CMK (cell line): ENCODE results near the gene SLC30A2.
A peak's percentile ranks its signal among the peaks of the same experiment; 100 is the strongest.
"Not testable (repeated sequence)": the region's sequence is repeated elsewhere in the genome, so short reads cannot be mapped to it uniquely, and the experiment has no call there.

ENCODE experiments used
- DNase-seq: peaks from one replicate; pipeline ENCODE4 v3.0.0-alpha.2; 2010; ENCODE audit warnings: low read depth

Gene SLC30A2, protein sequence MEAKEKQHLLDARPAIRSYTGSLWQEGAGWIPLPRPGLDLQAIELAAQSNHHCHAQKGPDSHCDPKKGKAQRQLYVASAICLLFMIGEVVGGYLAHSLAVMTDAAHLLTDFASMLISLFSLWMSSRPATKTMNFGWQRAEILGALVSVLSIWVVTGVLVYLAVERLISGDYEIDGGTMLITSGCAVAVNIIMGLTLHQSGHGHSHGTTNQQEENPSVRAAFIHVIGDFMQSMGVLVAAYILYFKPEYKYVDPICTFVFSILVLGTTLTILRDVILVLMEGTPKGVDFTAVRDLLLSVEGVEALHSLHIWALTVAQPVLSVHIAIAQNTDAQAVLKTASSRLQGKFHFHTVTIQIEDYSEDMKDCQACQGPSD

DNA sequence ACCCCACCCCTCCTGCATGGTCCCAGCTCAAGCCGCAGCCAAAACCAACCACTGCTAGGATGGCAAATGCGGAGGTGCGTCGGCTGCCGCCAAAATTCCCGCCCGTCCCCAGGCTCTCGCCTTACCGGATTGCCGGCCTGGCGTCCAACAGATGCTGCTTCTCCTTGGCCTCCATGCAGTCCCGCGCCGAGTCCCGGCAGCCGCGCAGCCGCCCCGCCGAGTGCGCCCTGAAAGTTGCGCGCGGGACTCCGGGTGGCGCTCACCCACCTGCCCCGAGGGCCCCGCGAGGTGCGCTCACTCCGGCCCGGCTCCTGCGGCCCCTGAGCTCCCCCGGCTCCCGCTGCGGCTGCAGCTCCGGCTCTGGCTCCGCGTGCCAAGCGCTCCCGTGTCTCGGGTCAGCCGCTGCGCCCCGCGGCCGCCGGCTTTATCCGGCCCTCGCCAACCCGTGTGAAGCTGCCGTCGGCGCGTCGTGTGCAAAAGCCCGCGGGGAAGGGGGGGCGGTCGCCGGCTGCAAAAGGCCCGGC, at the start of gene SLC30A2:
SLC30A2 (minus strand) TSS at position 397 of the 524 bp plus-strand sequence; CDS start at position 175, 222 bp downstream.
- no peak for DNase-seq

- DNase-seq, result peak; percentile 52
Measured at GRCh38 chr1:26094677-26095383, 48.9 kb upstream of the SLC30A2 start.

- no peak for DNase-seq
Measured at GRCh38 chr1:26094076-26094669, 48.3 kb upstream of the SLC30A2 start.

DNA sequence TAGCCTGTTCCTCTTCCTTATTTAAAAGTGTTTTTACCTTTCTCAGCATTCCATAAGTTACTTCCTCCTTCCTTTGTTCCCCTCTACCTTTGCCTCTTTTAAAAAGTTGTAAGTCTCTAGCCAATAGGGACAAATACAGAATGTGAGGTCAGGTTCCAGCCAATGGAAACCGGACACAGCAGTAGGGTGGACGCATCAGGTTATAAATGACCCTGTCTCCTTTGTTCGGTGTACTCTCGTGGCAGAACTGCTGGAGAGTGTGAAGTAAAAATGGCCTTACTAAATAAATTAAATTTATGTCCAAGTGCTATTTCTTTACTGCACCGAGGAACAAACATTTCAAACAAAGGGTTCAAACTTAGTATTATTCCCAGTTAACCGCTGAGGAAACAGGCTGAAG, 47.7 kb upstream of the SLC30A2 start:
- DNase-seq, result not testable (repeated sequence)

DNA sequence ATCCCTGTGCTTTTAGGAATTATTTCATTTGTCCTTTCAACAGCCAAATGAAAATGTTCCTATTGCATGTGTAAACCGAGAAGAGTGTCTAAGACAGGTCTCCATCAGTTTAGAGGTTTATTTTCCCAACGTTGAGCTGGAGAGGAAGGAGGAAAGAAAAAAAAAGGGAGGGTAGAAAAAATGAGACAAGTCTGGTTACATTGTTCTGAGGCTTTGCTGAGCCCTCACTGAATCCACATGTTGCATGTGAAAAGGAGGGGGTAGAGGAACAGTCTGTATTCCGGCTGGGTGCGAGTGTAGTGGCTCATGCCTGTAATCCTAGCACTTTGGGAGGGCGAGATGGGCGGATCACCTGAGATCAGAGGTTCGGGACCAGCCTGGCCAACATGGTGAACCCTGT, 46.5 kb upstream of the SLC30A2 start:
- no peak for DNase-seq

GRCh38 chr1:26090893-26091292, 45.0 kb upstream of the SLC30A2 start:
- DNase-seq, result no peak

DNA sequence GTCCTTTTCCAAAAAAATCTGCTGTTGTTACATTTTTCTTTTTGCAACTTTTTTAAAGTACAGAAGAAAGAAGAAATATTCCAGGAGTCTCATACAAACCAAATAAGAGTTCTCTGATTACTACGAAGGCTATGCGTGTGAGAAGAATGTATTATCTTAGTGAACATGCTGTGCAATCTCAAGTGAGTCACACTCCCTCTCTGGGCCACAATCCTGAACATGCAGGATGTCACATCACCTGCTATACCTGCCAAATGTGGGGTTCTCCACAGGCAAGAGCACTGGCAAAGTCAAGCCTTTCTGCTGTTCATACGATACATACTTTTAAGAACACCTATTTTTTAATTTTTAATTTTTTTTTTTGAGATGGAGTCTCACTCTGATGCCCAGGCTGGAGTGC, 43.2 kb upstream of the SLC30A2 start:
- DNase-seq, result no peak

GRCh38 chr1:26084844-26085243, 38.9 kb upstream of the SLC30A2 start:
- no peak for DNase-seq

- DNase-seq, result no peak
Measured at GRCh38 chr1:26084091-26084561, 38.2 kb upstream of the SLC30A2 start.

- DNase-seq, result no peak
Measured at GRCh38 chr1:26083208-26083607, 37.3 kb upstream of the SLC30A2 start.

- no peak for DNase-seq
Measured at GRCh38 chr1:26082020-26082350, 36.1 kb upstream of the SLC30A2 start.

DNA sequence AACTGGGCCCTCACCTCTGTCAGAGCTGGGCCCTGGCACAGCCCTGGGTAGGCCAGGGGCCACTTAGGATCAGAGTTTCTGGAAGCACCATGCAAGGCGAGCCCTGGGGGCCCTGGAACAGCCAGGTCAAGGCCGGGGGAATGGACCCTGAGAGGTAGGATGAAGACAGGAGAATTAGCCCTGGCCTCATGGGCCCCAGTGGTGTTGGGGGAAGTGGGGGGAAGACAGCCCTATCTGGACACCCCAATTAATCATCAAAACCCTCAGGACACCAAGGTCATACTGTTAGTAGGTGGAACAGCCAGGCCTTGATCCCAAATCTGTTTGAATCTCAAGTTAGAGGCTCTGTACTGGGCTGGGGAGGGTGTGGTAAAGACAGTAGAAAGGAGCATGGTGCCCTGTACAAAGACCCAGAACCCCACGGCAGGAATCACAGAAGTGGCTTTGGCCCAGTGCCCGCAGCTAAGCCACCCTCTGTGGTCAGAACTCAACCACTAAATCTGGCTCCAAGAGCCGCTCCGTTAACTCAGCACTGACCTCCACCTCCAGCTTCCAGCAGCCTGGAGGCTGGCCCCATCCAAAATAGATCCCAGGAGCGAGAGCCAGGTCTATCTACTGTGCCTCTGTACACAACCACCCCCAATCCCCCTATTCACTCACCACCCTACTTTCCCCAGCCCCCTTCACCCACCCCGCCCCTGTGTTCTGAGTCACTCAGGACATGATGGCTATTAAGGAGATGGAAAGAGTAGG, 35.5 kb upstream of the SLC30A2 start:
- no peak for DNase-seq

- no peak for DNase-seq
Measured at GRCh38 chr1:26079960-26080814, 34.3 kb upstream of the SLC30A2 start.

- DNase-seq, result no peak
Measured at GRCh38 chr1:26079178-26079563, 33.3 kb upstream of the SLC30A2 start.

- no peak for DNase-seq
Measured at GRCh38 chr1:26078286-26079177, 32.6 kb upstream of the SLC30A2 start.

- DNase-seq, result no peak
Measured at GRCh38 chr1:26077524-26077923, 31.6 kb upstream of the SLC30A2 start.

- DNase-seq, result no peak
Measured at GRCh38 chr1:26075421-26076144, 29.7 kb upstream of the SLC30A2 start.

- DNase-seq, result no peak
Measured at GRCh38 chr1:26072305-26072704, 26.4 kb upstream of the SLC30A2 start.

DNA sequence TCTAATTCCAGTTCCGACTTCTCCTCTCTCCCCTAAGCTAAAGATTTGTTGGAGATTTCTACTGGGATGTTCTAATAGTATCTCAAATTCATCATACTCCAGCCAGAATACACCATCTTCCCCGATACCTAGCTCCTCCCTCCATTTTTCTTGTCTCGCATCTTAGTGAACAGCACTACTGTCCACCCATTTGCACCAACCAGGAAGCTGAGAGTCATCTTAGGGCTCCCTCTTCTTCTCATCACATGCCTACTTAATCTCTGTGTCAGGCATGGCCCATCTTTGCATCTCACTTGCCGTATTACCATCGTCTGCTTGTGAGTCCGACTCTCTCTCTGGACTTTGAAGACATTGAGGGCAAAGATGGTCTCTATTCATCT, 25.0 kb upstream of the SLC30A2 start:
- no peak for DNase-seq
